Transverse colon (tissue), 4 donors: ENCODE measurements around the gene ERCC4.

Experiments used
- CTCF ChIP-seq, 5 experiments: fragments of 200-600 bp in 3 of 5; fragments of 450-650 bp in 2 of 5; sonication (generic) in 3 of 5; IDR thresholded peaks; 1 replicate in 2 of 5; 2 replicates in 3 of 5; pipeline ENCODE4 v1.5.1; 2016 to 2017; ENCODE audit warnings: antibody characterized with exemption in 5 of 5, inconsistent platforms in 3 of 5, mild to moderate bottlenecking in 2 of 5, moderate library complexity in 1 of 5
- POLR2A ChIP-seq: fragments of 450-650 bp; IDR thresholded peaks from one replicate; pipeline ENCODE4 v1.6.1; 2016; ENCODE audit warnings: antibody characterized with exemption, mild to moderate bottlenecking, moderate library complexity
- POLR2AphosphoS5 ChIP-seq, 3 donors: sonication (generic); formaldehyde crosslinking; IDR thresholded peaks; one replicate each; pipeline ENCODE4 v1.6.1; 2016; ENCODE audit warnings: antibody characterized with exemption in 3 of 3

GRCh38 chr16:13988038-13988437 is 68.1 kb downstream of the ERCC4 start:
- TF ChIP-seq CTCF (IDR thresholded peaks at IDR 0.05) (no peak), POLR2A (no peak), POLR2AphosphoS5 (IDR thresholded peaks at IDR 0.05) (no peak)
